Trophoblast cell (in vitro differentiated cells and primary cell): Measurements from ENCODE around the gene SMG6.

Experiments used
- DNase-seq, 2 donors: peaks; one replicate each; pipeline ENCODE4 v3.0.0-alpha.2; 2016
- H2AFZ ChIP-seq: 2 replicates; pipeline ENCODE4 v1.6.1; 2013; ENCODE audit warnings: low read length, moderate library complexity, mild to moderate bottlenecking; ENCODE audit not compliant: insufficient read depth, poor library complexity
- H2AK5ac ChIP-seq: 2 replicates; pipeline ENCODE4 v1.6.1; 2013; ENCODE audit warnings: mild to moderate bottlenecking, low read length
- H2BK120ac ChIP-seq: 2 replicates; pipeline ENCODE4 v1.6.1; 2013; ENCODE audit warnings: low read length, mild to moderate bottlenecking, moderate library complexity; ENCODE audit not compliant: insufficient read depth, poor library complexity
- H2BK12ac ChIP-seq: 2 replicates; pipeline ENCODE4 v1.6.1; 2013; ENCODE audit warnings: mild to moderate bottlenecking, low read length, moderate library complexity
- H2BK5ac ChIP-seq: 2 replicates; pipeline ENCODE4 v1.6.1; 2013; ENCODE audit warnings: low read length, low read depth, moderate library complexity, mild to moderate bottlenecking; ENCODE audit not compliant: poor library complexity
- H3K14ac ChIP-seq: 2 replicates; pipeline ENCODE4 v1.6.1; 2013; ENCODE audit warnings: mild to moderate bottlenecking, low read length
- H3K18ac ChIP-seq: 2 replicates; pipeline ENCODE4 v1.6.1; 2013; ENCODE audit warnings: mild to moderate bottlenecking, low read length
- H3K23ac ChIP-seq: 2 replicates; pipeline ENCODE4 v1.6.1; 2013; ENCODE audit warnings: low read length
- H3K27ac ChIP-seq: 2 replicates; pipeline ENCODE4 v1.5.1; 2013; ENCODE audit warnings: low read depth, mild to moderate bottlenecking, inconsistent platforms, low read length, moderate library complexity
- H3K27me3 ChIP-seq: 2 replicates; pipeline ENCODE4 v1.6.1; 2013; ENCODE audit warnings: inconsistent platforms, mild to moderate bottlenecking, low read length, moderate library complexity; ENCODE audit not compliant: insufficient read depth
- H3K36me3 ChIP-seq, 2 experiments: 1 replicate in 1 of 2; 2 replicates in 1 of 2; pipeline ENCODE4 v1.6.1; 2013; ENCODE audit warnings: low read length in 2 of 2, mild to moderate bottlenecking in 2 of 2, moderate library complexity in 1 of 2; ENCODE audit not compliant: insufficient read depth in 2 of 2, control insufficient read depth in 1 of 2
- H3K4ac ChIP-seq: 2 replicates; pipeline ENCODE4 v1.6.1; 2013; ENCODE audit warnings: low read depth, mild to moderate bottlenecking, low read length, moderate library complexity
- H3K4me1 ChIP-seq, 2 experiments: 1 replicate in 1 of 2; 2 replicates in 1 of 2; pipeline ENCODE4 v1.6.1; 2013; ENCODE audit warnings: low read length in 2 of 2, mild to moderate bottlenecking in 2 of 2, moderate library complexity in 1 of 2; ENCODE audit not compliant: insufficient read depth in 2 of 2, control insufficient read depth in 1 of 2
- H3K4me2 ChIP-seq: 2 replicates; pipeline ENCODE4 v1.6.1; 2013; ENCODE audit warnings: inconsistent platforms, mild to moderate bottlenecking, low read length, moderate library complexity
- H3K4me3 ChIP-seq: 2 replicates; pipeline ENCODE4 v1.5.1; 2013; ENCODE audit warnings: mild to moderate bottlenecking, low read depth, low read length, inconsistent platforms
- H3K79me1 ChIP-seq: one replicate; pipeline ENCODE4 v1.6.1; 2013; ENCODE audit warnings: low read length
- H3K79me2 ChIP-seq: 2 replicates; pipeline ENCODE4 v1.6.1; 2013; ENCODE audit warnings: low read length, mild to moderate bottlenecking; ENCODE audit not compliant: control insufficient read depth, insufficient read depth, poor library complexity
- H3K9ac ChIP-seq: 2 replicates; pipeline ENCODE4 v1.6.1; 2013; ENCODE audit warnings: mild to moderate bottlenecking, low read length
- H3K9me3 ChIP-seq: 2 replicates; pipeline ENCODE4 v1.6.1; 2013; ENCODE audit warnings: low read depth, mild to moderate bottlenecking, control low read depth, inconsistent platforms, low read length; ENCODE audit not compliant: insufficient read depth
- H4K12ac ChIP-seq: 2 replicates; pipeline ENCODE4 v1.6.1; 2013; ENCODE audit warnings: low read depth, mild to moderate bottlenecking, low read length, moderate library complexity
- H4K8ac ChIP-seq: 2 replicates; pipeline ENCODE4 v1.6.1; 2013; ENCODE audit warnings: low read depth, mild to moderate bottlenecking, low read length, moderate library complexity
- H4K91ac ChIP-seq: one replicate; pipeline ENCODE4 v1.6.1; 2013; ENCODE audit warnings: low read depth, mild to moderate bottlenecking, low read length, moderate library complexity
- WGBS: extraction: QIAGEN DNeasy Blood & Tissue Kit; methylation state at CpG from one replicate; pipeline ENCODE4 v1.1.7; 2013; ENCODE audit warnings: missing lambda C conversion rate; ENCODE audit not compliant: insufficient read length, insufficient coverage; ENCODE audit errors: extremely low coverage; 5-methylcytosine and 5-hydroxymethylcytosine counted together

The SMG6 gene

DNA sequence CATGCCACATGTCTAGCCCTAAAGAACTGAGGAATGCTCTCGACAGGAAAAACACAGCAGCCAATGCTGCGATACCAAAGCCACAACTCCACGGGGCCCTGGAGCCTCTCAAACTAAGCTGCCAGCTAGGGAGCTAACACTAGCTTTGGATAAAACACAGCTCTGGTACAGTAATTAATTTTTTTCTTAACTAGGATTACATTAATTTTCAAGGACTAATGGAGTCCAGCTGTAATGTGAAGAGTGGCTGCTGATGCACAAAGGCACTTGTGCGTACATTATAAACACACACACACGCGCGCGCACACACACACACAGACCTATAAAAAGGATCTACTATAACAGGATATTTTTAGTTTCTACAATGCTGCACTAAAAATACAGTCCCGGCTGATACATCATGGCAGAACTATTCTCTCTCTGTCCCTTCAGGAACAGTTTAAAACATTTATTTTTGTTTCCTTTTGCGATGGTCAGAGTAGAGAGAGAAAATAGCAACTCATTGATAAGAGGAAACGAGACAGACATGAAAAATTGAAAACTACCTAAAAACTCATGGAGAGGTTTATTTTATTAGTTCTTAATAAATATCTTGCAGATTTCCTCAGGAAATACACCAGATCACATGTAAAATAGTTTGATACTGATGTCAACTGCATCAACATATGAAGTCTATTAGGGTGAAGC, 88.5 kb downstream of the SMG6 start:
- no peak overlapping the region for H2BK120ac ChIP-seq
- H3K79me1 ChIP-seq, result peaks cover 2% of the 10 kb centered on the region
- H3K14ac ChIP-seq, result no peak overlapping the region
- H3K79me2 ChIP-seq, result no peaks in the 10 kb centered on the region
- no peak overlapping the region for H4K8ac ChIP-seq
- H3K9me3 ChIP-seq, result no peaks in the 10 kb centered on the region
- WGBS, result no CpG with 5 or more reads among the region's 11 CpGs
- DNase-seq, result no peak
- H3K9ac ChIP-seq, result no peak overlapping the region
- H2BK12ac ChIP-seq, result no peak overlapping the region
- H3K23ac ChIP-seq, result no peak overlapping the region
- H2AK5ac ChIP-seq, result no peak overlapping the region
- peak overlapping the region; percentile 5 for H3K27ac ChIP-seq
- no peak overlapping the region for H4K12ac ChIP-seq
- no peak overlapping the region for H3K4ac ChIP-seq
- no peak overlapping the region for H3K4me3 ChIP-seq
- H2AFZ ChIP-seq, result no peak overlapping the region
- peaks cover 6 to 13% of the 10 kb centered on the region in 2 experiments for H3K4me1 ChIP-seq
- H3K36me3 ChIP-seq, result peaks cover 0 to 2% of the 10 kb centered on the region in 2 experiments
- no peak overlapping the region for H2BK5ac ChIP-seq
- H3K27me3 ChIP-seq, result no peaks in the 10 kb centered on the region
- H3K4me2 ChIP-seq, result no peak overlapping the region
- no peak overlapping the region for H4K91ac ChIP-seq
- H3K18ac ChIP-seq, result no peak overlapping the region

- peak overlapping the region; percentile 36 for H4K12ac ChIP-seq
- H3K9me3 ChIP-seq, result no peaks in the 10 kb centered on the region
- H3K4me3 ChIP-seq, result no peak overlapping the region
- no peak overlapping the region for H3K4me2 ChIP-seq
- peaks cover 2% of the 10 kb centered on the region for H3K79me1 ChIP-seq
- H2AFZ ChIP-seq, result no peak overlapping the region
- H3K23ac ChIP-seq, result no peak overlapping the region
- peak overlapping the region; percentile 72 for H3K18ac ChIP-seq
- no peak overlapping the region for H3K9ac ChIP-seq
- H3K27ac ChIP-seq, result peak overlapping the region; percentile 22
- H3K14ac ChIP-seq, result no peak overlapping the region
- no peak overlapping the region for H4K91ac ChIP-seq
- no peak overlapping the region for H2BK120ac ChIP-seq
- no peaks in the 10 kb centered on the region for H3K79me2 ChIP-seq
- no peak overlapping the region for H2BK5ac ChIP-seq
- no peaks in the 10 kb centered on the region for H3K27me3 ChIP-seq
- H3K4ac ChIP-seq, result no peak overlapping the region
- H2AK5ac ChIP-seq, result no peak overlapping the region
- WGBS, result no CpG with 5 or more reads among the region's 17 CpGs
- no peak overlapping the region for H2BK12ac ChIP-seq
- no peak overlapping the region for H4K8ac ChIP-seq
- H3K36me3 ChIP-seq, result peaks cover 0 to 2% of the 10 kb centered on the region in 2 experiments
- peak; percentile 37 to 51 for DNase-seq
- H3K4me1 ChIP-seq, result peaks cover 6 to 13% of the 10 kb centered on the region in 2 experiments
These were observed 89.3 kb downstream of the SMG6 start for GRCh38 chr17:2214047-2214928.

DNA sequence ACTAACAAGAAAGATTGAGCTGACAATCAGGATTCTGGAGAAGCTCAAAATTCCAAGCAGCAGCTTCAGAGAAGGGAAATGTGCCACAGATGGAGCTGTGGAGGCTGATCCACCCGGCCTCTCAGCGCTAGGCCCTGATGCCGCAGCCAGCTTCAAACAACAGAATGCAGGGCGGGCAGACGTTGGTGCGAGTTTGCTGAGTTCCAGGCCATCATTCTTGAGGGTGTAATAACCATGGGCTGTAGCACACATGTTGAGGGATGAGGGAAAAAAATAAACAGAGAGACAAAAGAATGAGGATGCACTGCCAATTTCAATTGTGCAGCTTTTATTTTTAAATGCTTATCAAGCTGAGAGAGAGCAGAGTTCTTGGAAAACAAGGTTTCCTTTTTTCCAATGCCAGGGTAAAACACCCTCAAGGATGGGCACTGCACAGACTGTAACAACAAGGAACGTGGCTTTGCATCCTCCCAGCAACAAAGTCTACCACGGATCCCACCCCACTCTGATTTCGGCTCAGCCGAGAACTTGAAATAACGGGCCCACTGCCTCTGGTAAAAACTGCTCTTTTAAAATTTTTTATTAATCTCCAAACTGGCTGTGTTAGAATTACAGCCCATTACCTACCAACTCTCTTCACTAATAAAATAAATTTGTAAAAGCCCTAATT, 90.2 kb downstream of the SMG6 start:
- peaks cover 0 to 2% of the 10 kb centered on the region in 2 experiments for H3K36me3 ChIP-seq
- WGBS, result no CpG with 5 or more reads among the region's 11 CpGs
- H2BK5ac ChIP-seq, result no peak overlapping the region
- no peak overlapping the region for H2BK120ac ChIP-seq
- H4K12ac ChIP-seq, result no peak overlapping the region
- no peak overlapping the region for H2BK12ac ChIP-seq
- H3K27me3 ChIP-seq, result no peaks in the 10 kb centered on the region
- peaks cover 2% of the 10 kb centered on the region for H3K79me1 ChIP-seq
- H4K91ac ChIP-seq, result no peak overlapping the region
- no peak overlapping the region for H3K14ac ChIP-seq
- no peak overlapping the region for H2AK5ac ChIP-seq
- H4K8ac ChIP-seq, result no peak overlapping the region
- no peaks in the 10 kb centered on the region for H3K79me2 ChIP-seq
- peak; percentile 57 to 63 for DNase-seq
- H3K4ac ChIP-seq, result no peak overlapping the region
- H3K9me3 ChIP-seq, result no peaks in the 10 kb centered on the region
- H3K4me3 ChIP-seq, result no peak overlapping the region
- H3K4me1 ChIP-seq, result peaks cover 12 to 13% of the 10 kb centered on the region in 2 experiments
- H3K4me2 ChIP-seq, result no peak overlapping the region
- H3K9ac ChIP-seq, result no peak overlapping the region
- no peak overlapping the region for H3K27ac ChIP-seq
- H3K23ac ChIP-seq, result no peak overlapping the region
- no peak overlapping the region for H2AFZ ChIP-seq
- no peak overlapping the region for H3K18ac ChIP-seq

DNA sequence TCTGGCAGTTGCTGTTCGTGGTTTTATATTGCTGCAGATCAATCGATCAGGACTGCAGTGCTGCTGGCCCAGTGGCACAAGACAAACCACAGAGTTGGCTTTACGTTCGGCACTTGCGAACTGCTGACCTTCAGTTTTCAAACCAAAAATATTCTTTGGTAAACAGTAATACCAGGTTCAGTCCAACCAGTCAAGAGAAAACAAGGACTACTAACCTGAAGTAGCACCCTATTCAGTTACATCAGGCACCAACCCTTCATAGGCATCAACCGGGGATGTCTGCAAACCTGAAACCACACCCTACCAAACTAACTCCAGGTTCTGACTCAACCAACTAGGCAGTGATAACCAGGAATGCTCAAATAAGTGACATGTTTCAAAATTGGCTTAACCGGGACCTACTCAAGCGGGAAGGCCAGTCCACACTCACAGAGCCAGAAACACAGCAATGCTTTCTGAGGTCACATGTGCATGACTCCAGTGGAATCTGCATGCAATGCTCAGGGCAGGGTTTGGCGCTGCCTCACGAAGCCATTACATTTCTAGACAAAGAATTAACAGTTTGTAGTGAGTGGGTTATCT, 91.1 kb downstream of the SMG6 start:
- Histone ChIP-seq H3K9ac (no peak overlapping the region), H3K18ac (no peak overlapping the region), H2BK5ac (no peak overlapping the region), H3K4me2 (no peak overlapping the region), H3K4me1 (peaks cover 12 to 17% of the 10 kb centered on the region in 2 experiments), H3K36me3 (peaks cover 0 to 2% of the 10 kb centered on the region in 2 experiments), H3K79me2 (no peaks in the 10 kb centered on the region), H2BK12ac (no peak overlapping the region), H4K8ac (no peak overlapping the region), H3K27me3 (no peaks in the 10 kb centered on the region), H3K79me1 (peaks cover 2% of the 10 kb centered on the region), H3K23ac (no peak overlapping the region), H3K4me3 (no peak overlapping the region), H3K27ac (no peak overlapping the region), H2AK5ac (no peak overlapping the region), H2BK120ac (no peak overlapping the region), H3K9me3 (no peaks in the 10 kb centered on the region), H4K12ac (no peak overlapping the region), H4K91ac (no peak overlapping the region), H2AFZ (no peak overlapping the region), H3K4ac (no peak overlapping the region), H3K14ac (no peak overlapping the region)
- peak; percentile 63 to 79 for DNase-seq
- no CpG with 5 or more reads among the region's 10 CpGs for WGBS
